ENCODE results near the gene CARS2.
A peak's percentile ranks its signal among the peaks of the same experiment; 100 is the strongest.

The CARS2 gene

GRCh38 chr13:110651726-110652230 lies 54.1 kb downstream of the CARS2 start:
- DNase-seq (ENCODE audit: low spot score), result no peak

- DNase-seq (ENCODE audit: low spot score), result no peak
These were observed 54.6 kb downstream of the CARS2 start for GRCh38 chr13:110651271-110651670.

GRCh38 chr13:110650436-110650835 lies 55.5 kb downstream of the CARS2 start:
- no peak for DNase-seq (ENCODE audit: low spot score)

GRCh38 chr13:110649551-110649950 lies 56.4 kb downstream of the CARS2 start:
- no peak for DNase-seq (ENCODE audit: low spot score)

- DNase-seq (ENCODE audit: low spot score), result no peak
These were observed 57.0 kb downstream of the CARS2 start for GRCh38 chr13:110648848-110649421.

GRCh38 chr13:110648146-110648819 lies 57.6 kb downstream of the CARS2 start:
- DNase-seq (ENCODE audit: low spot score), result no peak

- no peak for DNase-seq (ENCODE audit: low spot score)
These were observed 58.6 kb downstream of the CARS2 start for GRCh38 chr13:110647365-110647737.

GRCh38 chr13:110646442-110647364 lies 59.2 kb downstream of the CARS2 start:
- DNase-seq (ENCODE audit: low spot score), result no peak

- no peak for DNase-seq (ENCODE audit: low spot score)
These were observed 60.2 kb downstream of the CARS2 start for GRCh38 chr13:110645750-110646149.

GRCh38 chr13:110644892-110645521 lies 60.9 kb downstream of the CARS2 start:
- DNase-seq (ENCODE audit: low spot score), result peak; percentile 86

GRCh38 chr13:110643768-110644421 lies 62.0 kb downstream of the CARS2 start:
- no peak for DNase-seq (ENCODE audit: low spot score)

- DNase-seq (ENCODE audit: low spot score), result no peak
These were observed 62.6 kb downstream of the CARS2 start for GRCh38 chr13:110643324-110643723.

GRCh38 chr13:110642291-110642981 lies 63.5 kb downstream of the CARS2 start:
- no peak for DNase-seq (ENCODE audit: low spot score)

- DNase-seq (ENCODE audit: low spot score), result no peak
These were observed 64.6 kb downstream of the CARS2 start for GRCh38 chr13:110641055-110642015.

GRCh38 chr13:110640591-110641029 lies 65.3 kb downstream of the CARS2 start:
- no peak for DNase-seq (ENCODE audit: low spot score)

- no peak for DNase-seq (ENCODE audit: low spot score)
These were observed 66.0 kb downstream of the CARS2 start for GRCh38 chr13:110639935-110640334.

- DNase-seq (ENCODE audit: low spot score), result no peak
These were observed 66.8 kb downstream of the CARS2 start for GRCh38 chr13:110638814-110639806.

- DNase-seq (ENCODE audit: low spot score), result no peak
These were observed 67.7 kb downstream of the CARS2 start for GRCh38 chr13:110638257-110638656.

GRCh38 chr13:110637747-110638146 lies 68.2 kb downstream of the CARS2 start:
- no peak for DNase-seq (ENCODE audit: low spot score)

Data from SW480 (cell line).